Loucy (cell line): Measurements from ENCODE around the gene SLC38A9.
A peak's percentile ranks its signal among the peaks of the same experiment; 100 is the strongest.
"Not testable (repeated sequence)": the region's sequence is repeated elsewhere in the genome, so short reads cannot be mapped to it uniquely, and the experiment has no call there.

Source experiments
- H2AFZ ChIP-seq: fragments of 200-600 bp; sonication (generic); 2 replicates; pipeline ENCODE4 v1.6.0; 2016; ENCODE audit warnings: antibody characterized with exemption, mild to moderate bottlenecking, low read length, moderate library complexity
- H3F3A ChIP-seq: fragments of 200-600 bp; 2 replicates; pipeline ENCODE4 v1.6.0; 2016; ENCODE audit warnings: antibody characterized with exemption, low read depth, mild to moderate bottlenecking
- H3K27me3 ChIP-seq: fragments of 200-600 bp; sonication (generic); 2 replicates; pipeline ENCODE4 v1.6.1; 2014; ENCODE audit warnings: low read length, mild to moderate bottlenecking; ENCODE audit not compliant: insufficient read depth, poor library complexity, severe bottlenecking
- H3K36me3 ChIP-seq: fragments of 200-600 bp; sonication (generic); 2 replicates; pipeline ENCODE4 v1.6.1; 2016; ENCODE audit warnings: low read length; ENCODE audit not compliant: insufficient read depth
- H3K4me1 ChIP-seq: fragments of 200-600 bp; sonication (generic); 2 replicates; pipeline ENCODE4 v1.5.1; 2014; ENCODE audit warnings: low read length, mild to moderate bottlenecking; ENCODE audit not compliant: insufficient read depth, poor library complexity, severe bottlenecking
- H3K4me2 ChIP-seq: fragments of 200-600 bp; sonication (generic); 2 replicates; pipeline ENCODE4 v1.6.0; 2014; ENCODE audit warnings: antibody characterized with exemption, low read length, low read depth, mild to moderate bottlenecking; ENCODE audit not compliant: poor library complexity, severe bottlenecking
- H3K4me3 ChIP-seq: fragments of 200-600 bp; sonication (generic); 2 replicates; pipeline ENCODE4 v1.5.1; 2014; ENCODE audit warnings: low read length, mild to moderate bottlenecking, mixed read lengths; ENCODE audit not compliant: poor library complexity, severe bottlenecking
- H3K79me2 ChIP-seq: fragments of 200-600 bp; sonication (generic); 2 replicates; pipeline ENCODE4 v1.6.1; 2014; ENCODE audit warnings: low read length; ENCODE audit not compliant: insufficient read depth
- H3K9ac ChIP-seq: fragments of 200-600 bp; sonication (generic); 2 replicates; pipeline ENCODE4 v1.6.0; 2014; ENCODE audit warnings: mild to moderate bottlenecking, low read depth, low read length, moderate library complexity; ENCODE audit not compliant: poor library complexity, severe bottlenecking
- H3K9me2 ChIP-seq: fragments of 200-600 bp; sonication (generic); replicated peaks from 2 replicates; pipeline ENCODE4 v1.6.1; 2016; ENCODE audit warnings: low read depth, low read length, mixed read lengths
- H3K9me3 ChIP-seq: fragments of 200-600 bp; sonication (generic); 2 replicates; pipeline ENCODE4 v1.6.1; 2014; ENCODE audit warnings: mild to moderate bottlenecking, antibody characterized with exemption, low read length, low read depth; ENCODE audit not compliant: insufficient read depth
- H4K20me1 ChIP-seq: fragments of 200-600 bp; sonication (generic); 2 replicates; pipeline ENCODE4 v1.6.0; 2014; ENCODE audit warnings: antibody characterized with exemption, low read length, mild to moderate bottlenecking; ENCODE audit not compliant: insufficient read depth, poor library complexity, severe bottlenecking
- EZH2phosphoT487 ChIP-seq: fragments of 200-600 bp; IDR thresholded peaks from 2 replicates; pipeline ENCODE4 v1.6.1; 2018; ENCODE audit warnings: antibody characterized with exemption, mild to moderate bottlenecking, moderate library complexity, borderline replicate concordance
- TF ChIP-seq, protein P1 (sequence below): fragments of 200-600 bp; sonication (generic); conservative IDR thresholded peaks from 2 replicates; pipeline ENCODE4 v1.5.1; 2014; ENCODE audit warnings: mild to moderate bottlenecking, antibody characterized with exemption, low read length

Gene SLC38A9

DNA sequence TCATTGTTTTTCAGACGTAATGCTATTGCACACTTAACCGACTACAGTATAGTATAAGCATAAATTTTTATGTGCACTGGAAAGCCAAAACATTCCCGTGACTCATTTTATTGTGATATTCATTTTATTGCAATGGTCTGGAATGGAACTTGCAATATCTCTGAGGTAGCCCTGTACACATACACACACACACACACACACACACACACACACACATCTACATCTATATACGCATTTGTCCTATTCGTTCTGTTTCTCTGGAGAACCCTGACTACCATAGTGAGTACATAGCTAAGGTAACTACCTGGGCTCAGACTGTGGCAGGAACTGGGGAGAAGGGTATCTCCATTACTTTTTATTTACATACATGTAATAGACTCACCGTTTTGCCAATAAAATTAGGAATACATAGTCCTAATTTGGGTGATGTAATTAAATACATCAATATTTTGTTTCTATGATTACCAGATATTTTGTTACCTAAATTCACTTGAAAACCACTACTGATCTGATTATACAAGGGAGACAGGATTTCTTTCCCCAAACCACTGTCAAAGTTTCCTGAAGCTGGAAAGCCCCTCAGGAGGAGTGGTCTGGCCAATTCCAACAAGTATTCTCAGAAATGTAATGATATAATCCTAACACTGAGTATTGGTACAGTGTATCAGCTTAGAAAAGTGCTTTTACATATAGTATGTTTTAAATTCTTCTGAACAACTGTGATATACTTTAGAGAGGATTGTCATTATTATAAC, 103.4 kb downstream of the SLC38A9 start:
- no peaks in the 10 kb centered on the region for H3F3A ChIP-seq
- H3K4me2 ChIP-seq = no peak overlapping the region
- no peak overlapping the region for H3K4me3 ChIP-seq
- no peaks in the 10 kb centered on the region for H3K4me1 ChIP-seq
- H3K9ac ChIP-seq = no peak overlapping the region
- no peaks in the 10 kb centered on the region for H3K9me3 ChIP-seq
- no peaks in the 10 kb centered on the region for H3K79me2 ChIP-seq
- H4K20me1 ChIP-seq = no peaks in the 10 kb centered on the region
- no peaks in the 10 kb centered on the region for H3K9me2 ChIP-seq
- H3K27me3 ChIP-seq = no peaks in the 10 kb centered on the region
- no peaks in the 10 kb centered on the region for H3K36me3 ChIP-seq
- no peak for TF ChIP-seq EZH2phosphoT487
- TF ChIP-seq, protein P1, sequence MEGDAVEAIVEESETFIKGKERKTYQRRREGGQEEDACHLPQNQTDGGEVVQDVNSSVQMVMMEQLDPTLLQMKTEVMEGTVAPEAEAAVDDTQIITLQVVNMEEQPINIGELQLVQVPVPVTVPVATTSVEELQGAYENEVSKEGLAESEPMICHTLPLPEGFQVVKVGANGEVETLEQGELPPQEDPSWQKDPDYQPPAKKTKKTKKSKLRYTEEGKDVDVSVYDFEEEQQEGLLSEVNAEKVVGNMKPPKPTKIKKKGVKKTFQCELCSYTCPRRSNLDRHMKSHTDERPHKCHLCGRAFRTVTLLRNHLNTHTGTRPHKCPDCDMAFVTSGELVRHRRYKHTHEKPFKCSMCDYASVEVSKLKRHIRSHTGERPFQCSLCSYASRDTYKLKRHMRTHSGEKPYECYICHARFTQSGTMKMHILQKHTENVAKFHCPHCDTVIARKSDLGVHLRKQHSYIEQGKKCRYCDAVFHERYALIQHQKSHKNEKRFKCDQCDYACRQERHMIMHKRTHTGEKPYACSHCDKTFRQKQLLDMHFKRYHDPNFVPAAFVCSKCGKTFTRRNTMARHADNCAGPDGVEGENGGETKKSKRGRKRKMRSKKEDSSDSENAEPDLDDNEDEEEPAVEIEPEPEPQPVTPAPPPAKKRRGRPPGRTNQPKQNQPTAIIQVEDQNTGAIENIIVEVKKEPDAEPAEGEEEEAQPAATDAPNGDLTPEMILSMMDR = no peak
- no peak overlapping the region for H2AFZ ChIP-seq

DNA sequence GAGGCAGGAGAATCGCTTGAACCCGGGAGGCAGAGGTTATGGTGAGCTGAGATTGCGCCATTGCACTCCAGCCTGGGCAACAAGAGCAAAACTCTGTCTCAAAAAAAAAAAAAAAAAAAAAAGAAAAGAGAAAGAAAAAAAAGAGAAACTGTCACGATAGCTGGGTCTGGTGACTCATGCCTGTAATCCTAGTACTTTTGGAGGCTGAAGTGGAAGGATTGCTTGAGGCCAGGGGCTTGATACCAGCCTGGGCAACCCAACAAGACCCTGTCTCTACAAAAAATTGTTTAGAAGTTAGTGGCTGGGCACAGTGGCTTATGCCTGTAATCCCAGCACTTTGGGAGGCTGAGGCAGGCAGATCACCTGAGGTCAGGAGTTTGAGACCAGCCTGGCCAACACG, 104.8 kb downstream of the SLC38A9 start:
- not testable (repeated sequence) for H3K9me3 ChIP-seq, H2AFZ ChIP-seq, H4K20me1 ChIP-seq

DNA sequence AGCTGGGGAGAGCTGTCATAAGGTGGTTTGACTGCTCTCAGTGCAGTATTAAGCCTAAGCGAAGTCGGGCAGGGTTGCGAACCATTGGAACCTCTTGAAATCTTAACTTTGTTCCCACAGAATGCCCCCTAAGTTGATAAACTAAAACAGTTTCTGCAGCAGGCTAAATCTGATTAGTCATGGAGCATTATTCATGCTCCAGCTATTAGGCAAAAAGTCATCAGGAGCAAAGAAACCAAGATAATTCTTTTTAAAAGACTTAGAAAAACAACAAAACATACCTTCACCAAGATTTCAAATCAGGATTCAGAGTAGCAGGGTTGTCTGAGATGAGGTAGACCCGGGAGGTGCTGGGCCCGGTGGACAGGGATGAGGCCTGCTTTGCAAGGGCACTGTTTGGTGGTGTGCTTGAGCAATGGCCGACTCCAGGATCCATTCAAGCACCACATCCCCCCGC, 107.5 kb downstream of the SLC38A9 start:
- Histone ChIP-seq H3K9me2 (no peaks in the 10 kb centered on the region), H4K20me1 (no peaks in the 10 kb centered on the region), H3K4me2 (no peak overlapping the region), H3K27me3 (no peaks in the 10 kb centered on the region), H3F3A (no peaks in the 10 kb centered on the region), H3K4me1 (peaks cover 19% of the 10 kb centered on the region), H2AFZ (peak overlapping the region; percentile 20; the same call in 1 of the 2 replicates), H3K9ac (no peak overlapping the region), H3K9me3 (no peaks in the 10 kb centered on the region), H3K36me3 (no peaks in the 10 kb centered on the region), H3K4me3 (no peak overlapping the region), H3K79me2 (no peaks in the 10 kb centered on the region)
- TF ChIP-seq EZH2phosphoT487 = no peak
- TF ChIP-seq, protein P1 = no peak

More for the DNA sequence above, 104.8 kb downstream of the SLC38A9 start:
- H3K4me1 ChIP-seq, H3K4me3 ChIP-seq, H3K27me3 ChIP-seq, H3F3A ChIP-seq, H3K4me2 ChIP-seq, H3K9me2 ChIP-seq, H3K36me3 ChIP-seq, H3K79me2 ChIP-seq, H3K9ac ChIP-seq: not testable (repeated sequence)

DNA sequence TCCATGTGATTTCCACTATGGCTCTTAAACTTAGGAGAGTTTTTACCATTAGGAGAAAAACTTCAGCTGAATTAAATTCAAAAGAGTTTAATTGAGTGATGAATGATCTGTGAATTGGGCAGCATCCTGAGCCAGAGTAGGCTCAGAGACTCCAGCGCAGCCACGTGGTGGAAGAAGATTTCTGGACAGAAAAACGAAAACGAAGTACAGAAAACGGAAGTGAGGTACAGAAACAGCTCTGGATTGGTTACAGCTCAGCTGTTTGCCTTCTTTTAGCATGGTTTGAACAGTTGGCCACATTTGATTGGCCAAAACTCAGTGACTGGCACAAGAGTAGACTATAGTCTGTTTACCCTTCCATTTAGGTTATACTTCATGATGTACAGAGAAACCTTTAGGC, 108.2 kb downstream of the SLC38A9 start:
- H3K79me2 ChIP-seq = no peaks in the 10 kb centered on the region
- H3K9me3 ChIP-seq = no peaks in the 10 kb centered on the region
- H3K4me1 ChIP-seq = peaks cover 19% of the 10 kb centered on the region
- H3K27me3 ChIP-seq = no peaks in the 10 kb centered on the region
- H3K9me2 ChIP-seq = no peaks in the 10 kb centered on the region
- no peaks in the 10 kb centered on the region for H3F3A ChIP-seq
- H2AFZ ChIP-seq = no peak overlapping the region
- H3K4me3 ChIP-seq = no peak overlapping the region
- TF ChIP-seq, protein P1 = no peak
- TF ChIP-seq EZH2phosphoT487 = no peak
- H4K20me1 ChIP-seq = no peaks in the 10 kb centered on the region
- no peak overlapping the region for H3K4me2 ChIP-seq
- H3K9ac ChIP-seq = no peak overlapping the region
- H3K36me3 ChIP-seq = no peaks in the 10 kb centered on the region
